Measurements from ENCODE around the gene SMIM44.
"Not testable (repeated sequence)": the region's sequence is repeated elsewhere in the genome, so short reads cannot be mapped to it uniquely, and the experiment has no call there.

The SMIM44 gene

DNA sequence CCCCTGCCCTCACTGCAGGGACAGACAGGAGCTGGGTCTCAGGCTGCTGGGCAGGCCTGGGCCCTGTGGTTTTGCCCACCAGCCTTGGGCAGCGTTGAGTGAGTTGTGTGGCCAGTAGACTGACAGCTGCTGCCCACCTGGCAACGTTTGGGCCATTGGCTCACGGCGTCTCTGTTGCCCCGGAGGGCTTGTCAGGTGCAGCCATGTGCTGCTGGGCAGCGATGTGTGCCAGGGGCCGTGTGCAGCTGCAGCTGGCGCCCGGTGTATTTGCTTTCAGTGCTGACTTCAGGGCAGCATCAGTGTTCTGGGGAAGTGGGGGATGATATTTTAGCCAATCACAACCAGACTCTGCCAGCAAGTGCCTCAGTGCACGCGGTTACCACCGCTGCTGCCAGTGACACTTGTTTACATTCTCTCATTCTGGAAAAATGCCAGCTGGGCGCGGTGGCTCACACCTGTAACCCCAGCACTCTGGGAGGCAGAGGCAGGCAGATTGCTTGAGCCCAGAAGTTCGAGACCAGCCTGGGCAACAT lies 33.5 kb upstream of the SMIM44 start:
- DNase-seq = no peak

DNA sequence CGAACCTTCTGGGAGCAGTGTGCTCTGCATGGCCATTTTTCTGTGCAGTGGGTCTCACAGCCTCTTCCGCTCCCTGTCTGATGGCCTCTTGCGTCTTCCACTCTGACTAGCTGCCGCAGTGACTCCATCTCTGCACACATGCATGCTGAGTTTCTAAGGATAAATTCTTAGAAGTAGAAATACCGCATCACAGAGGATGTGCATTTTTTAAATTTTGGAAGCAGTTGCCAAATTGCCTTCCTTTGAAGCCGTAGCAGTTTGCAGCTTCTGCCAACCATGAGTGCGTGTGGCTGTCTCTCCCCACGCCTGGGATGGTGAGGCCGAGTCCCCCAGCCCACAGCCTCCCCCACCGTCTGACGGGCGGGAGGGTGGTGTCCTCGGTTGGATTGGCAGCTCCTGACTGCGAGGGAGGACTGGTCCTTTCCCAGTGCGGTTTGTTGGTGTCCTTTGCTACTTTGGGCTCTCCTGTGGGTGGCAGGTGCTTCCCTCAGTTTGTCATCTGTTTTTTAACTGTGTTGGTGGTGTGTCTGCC lies 32.7 kb upstream of the SMIM44 start:
- DNase-seq = no peak

DNA sequence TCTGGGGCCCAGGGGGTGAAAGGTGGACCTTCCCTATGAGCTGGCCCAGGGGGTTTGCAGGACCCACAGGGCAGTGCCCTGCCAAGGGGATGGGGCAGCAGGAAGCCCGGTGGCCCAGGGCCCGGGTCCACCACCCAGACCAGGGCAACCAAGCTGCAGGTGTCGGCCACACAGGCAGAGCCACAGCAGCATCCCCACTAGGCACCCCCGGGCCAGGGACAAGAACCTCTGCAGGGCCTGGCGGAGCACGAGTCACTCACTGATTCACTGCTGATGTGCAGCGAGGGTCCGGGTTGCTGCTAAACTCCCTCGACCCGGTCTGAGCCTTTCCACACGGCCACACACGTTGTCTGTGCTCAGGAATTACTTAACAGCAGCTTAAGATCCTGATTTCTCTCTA lies 31.7 kb upstream of the SMIM44 start:
- no peak for DNase-seq

DNA sequence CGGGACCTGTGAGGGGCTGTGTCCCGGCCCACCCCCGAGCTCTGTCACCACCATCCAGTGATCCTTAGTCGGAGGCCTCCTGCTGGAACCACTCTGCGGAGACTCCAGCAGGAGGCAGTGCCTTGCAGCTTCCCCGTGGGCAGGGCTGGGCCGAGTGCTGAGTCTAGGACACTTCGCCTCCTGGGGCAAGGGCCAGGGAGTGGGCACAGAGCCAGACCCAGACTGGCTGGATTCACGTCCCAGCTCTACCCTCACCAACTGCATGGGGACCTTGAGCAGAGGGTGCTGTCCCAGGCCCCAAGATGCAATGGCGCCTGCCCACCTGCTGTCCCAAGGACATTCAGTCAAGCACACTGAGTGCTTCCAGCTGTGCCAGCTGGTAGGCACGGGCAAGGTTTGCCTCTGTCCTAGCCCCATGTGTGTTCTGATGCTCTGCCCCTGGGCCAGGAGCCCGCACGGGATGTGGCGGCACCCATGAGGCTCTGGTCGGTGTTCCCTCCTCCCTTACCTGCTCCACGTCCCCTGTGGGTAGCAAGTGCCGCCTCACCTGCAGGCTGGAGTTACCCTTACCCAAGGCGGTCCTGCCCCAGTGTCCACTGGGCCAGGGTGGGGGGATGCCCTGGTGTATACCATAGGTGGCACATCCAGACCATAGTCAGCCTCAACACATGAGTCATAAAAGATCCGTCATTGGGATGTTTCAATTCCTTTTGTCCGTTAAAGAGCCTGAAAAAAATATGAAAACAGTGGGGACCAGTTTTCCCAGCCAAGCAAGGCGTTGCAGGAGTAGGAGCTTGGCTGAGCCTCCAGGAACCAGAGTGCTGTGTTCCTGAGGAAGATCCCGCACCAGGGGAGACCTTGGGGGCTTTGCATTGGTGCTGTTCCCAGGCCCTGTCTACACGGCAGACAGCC lies 30.2 kb upstream of the SMIM44 start:
- no peak for DNase-seq

DNA sequence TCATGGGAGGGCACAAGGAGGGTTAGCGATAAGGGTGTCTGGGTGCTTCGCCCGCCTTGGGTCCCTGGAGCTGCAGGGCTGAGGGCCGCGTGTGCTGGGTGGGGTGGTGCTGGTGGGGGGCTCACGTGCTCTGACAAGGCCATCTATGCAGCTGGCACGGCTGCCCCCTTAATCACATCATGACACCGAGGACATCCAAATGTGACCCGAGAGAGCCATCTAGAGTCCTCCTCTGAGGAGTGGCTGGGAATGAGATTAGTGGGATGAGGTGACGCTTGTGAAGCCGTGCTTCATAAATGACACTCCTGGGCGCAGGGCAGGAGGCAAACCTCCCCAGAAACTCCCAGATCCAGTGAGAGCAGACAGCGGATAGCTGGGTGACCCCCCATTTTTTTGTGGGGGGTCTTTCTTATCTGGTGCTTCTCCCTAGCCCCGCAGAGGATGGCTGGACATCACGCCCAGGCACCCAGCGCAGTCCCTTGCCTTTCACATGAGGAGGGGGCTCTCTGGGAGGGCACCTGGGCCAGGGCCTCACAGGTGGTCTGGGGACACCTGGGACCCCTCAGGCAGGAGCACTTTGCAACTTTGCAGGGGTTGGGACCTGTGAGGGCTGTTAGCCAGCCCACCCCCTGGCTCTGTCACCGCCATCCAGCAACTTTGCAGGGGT lies 29.5 kb upstream of the SMIM44 start:
- DNase-seq = no peak

DNA sequence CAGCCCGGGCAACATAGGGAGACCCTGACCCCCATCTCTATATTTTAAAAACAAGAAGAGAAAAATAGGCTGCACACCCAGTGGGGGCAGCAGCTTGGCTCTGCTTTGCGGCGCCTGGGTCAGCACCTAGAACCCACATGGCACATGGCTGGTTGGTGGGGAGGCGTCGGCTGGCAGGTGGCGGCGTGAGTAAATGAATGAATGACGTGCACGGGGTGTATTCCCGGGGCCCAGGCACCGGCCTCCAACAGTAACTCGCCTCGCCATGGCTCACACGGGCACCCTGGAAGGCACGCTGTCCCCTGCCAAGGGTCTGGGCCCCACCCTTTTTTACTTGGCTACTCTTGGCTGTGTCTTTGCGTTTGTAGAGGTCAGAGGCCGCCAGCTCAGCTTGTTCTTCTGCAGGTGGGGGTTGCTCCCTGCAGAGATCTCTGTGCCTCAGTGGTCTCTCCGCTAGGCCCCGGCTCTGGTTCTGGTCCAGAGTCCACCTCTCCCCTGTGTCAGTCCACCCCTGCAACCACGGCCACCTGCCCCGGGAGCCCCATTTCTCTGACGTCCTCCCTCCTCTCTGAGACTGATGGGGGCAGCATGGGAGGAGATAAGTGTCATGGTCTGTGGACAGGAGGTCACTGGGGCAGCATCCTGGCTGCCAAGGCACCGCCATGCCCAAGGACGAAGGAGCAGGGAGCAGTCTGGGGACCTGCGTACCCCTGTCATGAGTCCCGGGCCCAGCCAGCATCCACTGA lies 28.4 kb upstream of the SMIM44 start:
- DNase-seq = no peak

DNA sequence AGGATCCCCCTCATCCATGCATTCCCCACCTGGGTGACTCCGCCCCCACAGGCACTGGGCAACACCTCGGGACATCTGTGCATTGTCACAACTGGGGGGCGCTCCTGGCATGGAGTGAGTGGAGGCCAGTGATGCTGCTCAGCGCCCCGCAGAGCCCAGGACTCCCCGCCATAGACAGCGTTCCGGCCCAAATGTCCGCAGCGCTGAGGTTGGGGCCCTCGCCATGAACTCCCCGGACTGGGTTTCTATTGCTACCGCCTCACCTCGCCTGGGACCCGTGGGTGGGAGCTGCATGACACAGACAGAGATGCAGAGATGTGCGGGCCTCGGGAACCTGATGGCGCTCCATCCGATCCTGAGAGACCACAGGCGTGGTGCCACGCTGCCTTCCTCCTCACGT lies 27.5 kb upstream of the SMIM44 start:
- no peak for DNase-seq

DNA sequence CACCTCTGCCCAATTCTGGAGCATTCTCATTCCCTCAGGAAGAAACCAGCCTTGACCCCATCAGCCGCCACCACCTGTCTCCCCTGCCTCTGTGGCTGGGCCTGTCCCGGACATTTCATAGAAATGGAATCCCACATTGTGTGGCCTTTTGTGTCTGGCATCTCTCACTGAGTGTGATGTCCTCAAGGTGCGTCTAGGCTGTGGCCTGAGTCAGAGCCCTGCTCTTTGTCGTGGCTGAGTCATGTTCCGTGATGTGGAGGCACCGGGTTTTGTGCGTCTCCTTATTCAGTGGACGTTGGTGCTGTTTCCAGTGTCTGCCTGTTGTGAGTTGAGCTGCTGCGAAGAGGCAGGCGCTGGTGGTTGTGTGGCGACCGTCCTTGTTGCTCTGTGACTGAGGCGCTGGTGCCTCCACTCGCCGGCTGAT lies 26.3 kb upstream of the SMIM44 start:
- DNase-seq = no peak

DNA sequence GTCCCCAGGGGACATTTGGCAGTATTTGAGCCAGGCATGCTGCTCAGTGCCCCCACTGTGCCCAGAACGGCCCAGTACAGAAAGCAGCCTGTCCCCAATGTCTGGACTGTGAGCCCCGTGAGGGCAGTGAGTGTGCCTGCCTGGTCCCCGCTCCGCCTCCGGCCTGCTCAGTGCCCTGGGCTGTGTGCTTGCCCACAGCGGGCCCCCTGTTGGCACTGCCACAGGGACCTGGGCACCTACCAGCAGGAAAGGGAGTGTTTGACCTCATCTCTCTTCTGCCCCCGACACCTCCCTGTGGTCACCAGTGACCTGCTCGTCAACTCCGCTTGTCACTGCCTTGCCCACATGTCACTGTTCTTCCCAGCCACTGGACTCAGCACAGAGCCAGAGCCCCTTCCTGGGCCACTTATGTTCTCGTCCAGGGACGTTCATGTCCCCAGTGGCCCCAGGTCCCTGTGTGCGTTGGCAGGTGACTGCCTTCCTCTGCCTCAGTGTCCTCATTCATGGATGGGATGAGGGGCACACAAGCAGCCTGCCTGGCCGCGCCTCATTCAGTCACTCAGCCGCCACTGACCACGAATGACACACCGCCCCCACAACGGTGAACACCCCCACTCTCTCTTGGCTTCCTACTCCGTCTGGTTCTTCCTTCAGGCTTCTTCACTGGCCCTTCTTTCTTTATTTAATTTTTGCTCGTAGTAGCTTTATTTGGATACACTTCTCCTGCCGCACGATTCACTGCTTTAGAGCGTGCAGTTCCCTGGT lies 25.7 kb upstream of the SMIM44 start:
- no peak for DNase-seq

DNA sequence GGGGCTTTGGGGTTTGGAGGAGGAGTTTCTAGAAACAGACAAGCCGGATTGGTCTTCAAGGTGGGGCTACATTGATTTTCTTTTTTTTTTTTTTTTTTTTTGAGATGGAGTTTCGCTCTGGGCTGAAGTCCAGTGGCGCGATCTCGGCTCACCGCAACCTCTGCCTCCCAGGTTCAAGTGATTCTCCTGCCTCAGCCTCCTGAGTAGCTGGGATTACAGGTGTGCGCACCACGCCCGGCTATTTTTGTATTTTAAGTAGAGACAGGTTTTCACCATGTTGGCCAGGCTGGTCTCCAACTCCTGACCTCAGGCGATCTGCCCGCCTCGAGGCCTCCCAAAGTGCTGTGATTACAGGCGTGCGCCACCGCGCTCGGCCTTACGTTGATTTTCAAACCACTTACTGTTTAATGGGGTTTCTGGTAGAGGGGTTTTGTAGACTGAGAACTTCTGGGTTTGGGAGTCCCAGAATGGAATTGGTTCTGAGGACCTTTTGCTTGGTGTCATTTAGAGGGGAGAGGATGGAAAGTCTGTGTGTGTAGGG lies 24.9 kb upstream of the SMIM44 start:
- not testable (repeated sequence) for DNase-seq

DNA sequence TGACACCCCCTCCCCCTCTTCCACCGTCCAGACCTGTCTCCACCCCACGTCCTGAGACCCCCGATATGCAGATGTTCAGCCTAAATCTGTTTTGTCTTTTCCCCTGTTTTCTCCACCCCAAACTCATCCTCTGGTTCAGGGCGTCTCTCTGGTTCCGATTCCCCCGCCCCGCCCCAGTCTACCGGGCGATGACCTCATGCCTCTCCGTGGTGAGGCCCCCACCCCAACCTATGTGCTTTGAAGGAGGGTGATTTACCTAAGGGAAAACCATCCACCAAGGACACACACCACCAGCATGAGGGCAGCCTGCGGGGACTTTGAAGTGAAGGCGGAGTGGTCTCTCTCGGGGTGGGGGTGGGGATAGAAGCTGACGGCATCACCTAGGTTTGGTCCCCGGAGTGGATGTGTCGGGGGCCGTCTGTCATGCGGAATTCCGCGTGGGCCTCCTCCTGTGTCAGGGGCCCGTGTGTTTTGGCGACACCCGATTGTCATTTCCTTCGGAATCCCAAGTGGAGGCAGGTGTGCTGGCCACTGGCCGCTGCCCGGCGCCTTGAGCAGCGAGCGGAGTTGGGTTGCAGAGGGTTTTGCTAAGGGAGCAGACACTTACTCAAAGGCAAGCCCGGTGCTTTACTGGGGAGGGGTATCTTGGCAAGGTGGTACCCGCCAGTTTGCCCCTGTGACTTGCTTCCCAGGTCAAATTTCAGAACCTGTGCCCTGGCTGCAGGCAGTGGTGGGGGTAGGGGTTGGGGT lies 24.3 kb upstream of the SMIM44 start:
- no peak for DNase-seq

DNA sequence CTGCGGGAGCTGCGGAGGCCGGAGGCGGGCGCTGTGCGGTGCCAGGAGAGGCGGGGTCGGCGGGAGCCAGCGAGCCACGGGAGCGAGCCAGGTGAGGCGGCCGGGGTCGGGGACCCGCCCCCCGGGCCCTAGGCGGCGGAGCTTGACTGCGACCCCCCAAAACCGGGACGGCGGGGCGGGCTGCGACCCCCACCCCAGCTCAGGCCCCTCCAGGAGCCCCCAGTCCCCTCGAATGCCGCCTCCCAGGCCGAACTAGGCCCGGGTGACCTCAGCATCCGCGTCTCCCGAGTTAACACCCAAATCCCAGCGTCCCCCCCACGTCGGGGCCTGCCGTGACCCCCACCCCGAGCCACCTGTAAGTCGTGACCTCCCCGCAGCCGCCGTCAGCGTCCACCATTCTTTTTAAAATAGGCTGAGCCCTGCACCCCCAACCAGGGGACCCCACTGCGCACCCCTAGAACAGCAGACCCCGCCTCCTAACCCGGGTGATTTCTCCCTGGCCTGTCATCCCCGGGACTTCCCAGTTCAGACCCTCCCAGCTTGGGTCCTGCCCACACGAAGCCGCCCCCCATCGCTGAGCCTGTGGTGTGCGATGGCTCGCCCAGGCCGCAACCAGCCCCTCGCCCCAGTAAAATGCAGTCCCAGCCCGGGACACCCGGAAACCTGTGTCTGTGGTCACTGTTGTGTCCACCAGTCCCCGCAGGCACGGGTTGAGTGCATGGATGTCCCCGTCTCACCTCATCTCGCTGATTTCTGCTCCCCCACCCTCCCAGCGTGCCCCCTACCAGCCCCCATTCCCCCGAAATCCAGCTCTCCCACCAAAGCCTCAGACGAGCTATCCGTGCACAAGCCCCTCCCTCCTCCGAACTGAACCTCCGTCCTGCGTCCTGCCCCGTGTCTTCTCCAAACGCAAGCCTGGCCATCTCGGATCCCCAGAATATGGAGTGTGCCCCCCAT lies 23.4 kb upstream of the SMIM44 start:
- DNase-seq = no peak

DNA sequence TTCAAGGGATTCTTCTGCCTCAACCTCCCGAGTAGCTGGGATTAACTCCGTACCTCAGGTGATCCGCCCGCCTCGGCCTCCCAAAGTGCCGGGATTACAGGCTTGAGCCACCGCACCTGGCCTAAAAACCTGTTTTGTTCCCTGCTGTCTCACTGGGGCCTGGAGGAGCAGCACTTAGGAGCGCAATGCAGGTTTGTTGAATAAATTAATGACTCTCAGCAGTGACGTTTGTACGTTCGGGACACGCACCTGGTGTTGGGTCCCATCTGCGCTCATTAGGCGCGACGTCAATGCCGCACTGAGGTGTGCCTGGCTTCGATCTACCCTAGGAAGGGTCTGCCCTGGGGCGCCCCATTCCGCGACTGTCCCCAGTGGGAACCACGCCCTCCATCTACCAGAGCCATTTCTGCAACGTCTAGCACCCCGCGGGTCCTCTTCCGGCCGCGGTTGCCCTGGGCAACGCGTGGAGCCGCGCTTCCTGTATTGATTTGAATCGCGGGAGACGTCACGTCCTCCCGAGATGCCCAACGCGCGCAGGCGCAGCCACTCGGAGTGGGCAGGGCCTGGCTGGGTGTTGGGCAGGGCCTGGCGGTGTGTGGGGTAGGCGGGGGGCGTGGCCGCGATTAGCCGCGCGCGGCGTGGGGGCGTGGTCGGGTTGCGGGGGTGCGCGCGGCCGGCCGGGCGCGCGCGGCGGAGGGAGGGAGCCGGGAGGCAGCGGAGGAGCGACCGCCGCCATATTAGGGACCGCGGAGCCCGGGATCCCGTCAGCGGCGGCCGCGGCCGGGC lies 22.6 kb upstream of the SMIM44 start, which contains the start of gene FZR1:
TSS of gene FZR1 (plus strand) at position 714 of the 786 bp plus-strand sequence. CDS start 16,679 bp downstream, outside the sequence.
- peak; percentile 97 for DNase-seq

DNA sequence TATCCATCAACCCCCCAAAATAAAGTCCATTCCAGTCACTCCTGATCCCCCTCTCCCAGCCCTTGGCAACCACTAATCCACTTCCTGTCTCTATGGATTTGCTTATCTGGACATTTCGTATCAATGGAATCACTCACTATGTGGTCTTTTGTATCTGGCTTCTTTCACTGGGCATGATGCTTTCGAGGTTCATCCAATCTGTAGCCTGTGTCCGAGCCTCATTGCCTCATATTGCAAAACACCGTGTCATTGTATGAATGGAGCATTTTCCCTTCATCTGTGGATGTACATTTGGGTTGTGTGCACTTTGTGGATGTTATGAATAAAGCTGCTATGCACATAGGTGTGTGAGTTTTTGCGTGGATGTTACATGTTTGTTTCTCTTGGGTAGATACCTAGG lies 21.5 kb upstream of the SMIM44 start:
- no peak for DNase-seq

DNA sequence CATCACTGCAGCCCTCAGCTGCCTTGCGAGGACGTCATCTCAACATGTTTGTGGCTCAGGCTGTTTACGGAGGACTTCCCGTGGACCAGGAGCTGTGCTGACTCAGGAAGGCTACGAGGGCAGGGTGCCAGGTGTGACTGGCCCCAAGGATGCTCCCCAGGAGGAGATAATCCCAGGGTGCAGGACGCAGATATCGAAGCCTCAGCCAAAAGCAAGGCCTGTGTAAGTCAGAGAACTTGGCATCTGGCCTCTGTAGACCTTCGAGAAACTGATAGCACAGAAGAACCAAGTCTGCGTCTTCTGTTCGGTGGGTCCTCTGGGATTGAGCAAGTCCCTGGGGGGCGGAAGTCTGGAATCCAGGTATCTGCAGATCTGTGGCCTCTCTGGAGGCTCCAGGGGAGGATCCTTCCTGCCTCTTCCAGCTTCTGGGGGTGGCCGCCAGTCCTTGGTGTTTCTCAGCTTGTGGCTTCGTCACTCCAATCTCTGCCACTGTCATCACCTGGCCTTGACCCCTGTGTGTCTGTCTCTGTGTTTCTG lies 19.9 kb upstream of the SMIM44 start:
- DNase-seq = no peak

DNA sequence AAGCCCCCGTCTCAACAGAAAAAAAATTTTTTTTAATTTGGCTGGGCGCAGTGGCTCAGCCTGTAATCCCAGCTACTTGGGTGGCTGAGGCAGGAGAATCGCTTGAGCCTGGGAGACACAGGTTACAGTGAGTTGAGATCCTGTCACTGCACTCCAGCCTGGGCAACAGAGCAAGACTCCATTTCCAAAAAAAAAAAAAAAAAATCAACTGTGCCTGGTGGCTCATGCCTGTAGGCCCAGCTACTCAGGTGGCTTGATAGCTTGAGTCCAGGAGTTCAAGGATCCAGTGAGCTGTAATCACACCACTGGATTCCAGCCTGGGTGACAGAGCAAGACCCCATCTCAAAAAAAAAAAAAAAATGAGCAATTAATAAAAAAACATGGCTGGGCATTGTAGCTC lies 18.5 kb upstream of the SMIM44 start:
- no peak for DNase-seq

DNA sequence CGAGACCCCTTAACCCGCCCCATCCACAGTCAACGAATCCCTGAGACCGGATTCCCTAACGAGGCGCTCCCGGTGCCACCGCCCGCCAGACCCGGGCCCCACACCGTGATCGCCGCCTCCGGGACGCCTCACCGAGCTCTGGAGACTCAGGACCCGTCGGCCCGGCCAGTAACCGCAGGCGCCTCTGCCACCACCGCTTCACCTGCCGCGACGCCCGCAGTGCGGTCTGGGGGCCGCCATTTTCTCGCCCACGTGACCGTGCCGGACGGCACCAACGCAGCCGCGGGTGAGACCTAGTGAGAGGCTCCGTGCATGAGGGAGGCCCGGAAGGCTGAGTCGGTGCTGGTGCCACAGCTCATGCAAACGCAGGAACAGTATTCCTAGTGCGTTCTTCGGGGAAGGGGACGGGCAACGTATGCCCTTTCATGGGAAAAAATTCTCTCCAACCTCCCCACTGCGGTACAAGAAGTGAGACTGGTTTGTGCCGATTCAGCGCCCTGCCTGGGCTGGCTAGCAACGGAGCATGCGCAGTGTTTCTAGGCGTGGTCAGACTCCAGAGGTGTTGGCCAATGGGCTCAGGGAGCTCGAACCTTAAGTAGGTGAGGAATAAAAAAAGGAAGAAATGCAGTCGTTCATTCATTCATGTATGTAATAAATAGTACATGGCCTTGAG lies 17.3 kb upstream of the SMIM44 start, which contains the start of gene DOHH:
TSS of gene DOHH (minus strand) at position 246 of the 673 bp plus-strand sequence. CDS start 3,860 bp downstream, outside the sequence.
- peak; percentile 90 for DNase-seq

All from T1000 (cell line).